CD4-positive, alpha-beta T cell (primary cell): Measurements from ENCODE around the gene TBC1D22A. TPM values are rescaled to one million over a fixed set of nuclear protein-coding genes. Genes with fewer than 3 reads are reported as not detected.
"Not testable (repeated sequence)": the region's sequence is repeated elsewhere in the genome, so short reads cannot be mapped to it uniquely, and the experiment has no call there.

Experiments used
- ATAC-seq: fragments of 200-7000 bp; cut with Tn5 transposase; one replicate; pipeline ENCODE4 v1.10.0; 2022; ENCODE audit warnings: mild to moderate bottlenecking; ENCODE audit not compliant: poor library complexity
- CTCF ChIA-PET: fragments of 350-600 bp; sonication (Branson Sonifier 250); formaldehyde crosslinking; loops from one replicate; lab custom pipeline; 2021; ENCODE audit warnings: antibody characterized with exemption, inconsistent platforms; lab: Charles Lee
- POLR2A ChIA-PET: fragments of 350-600 bp; sonication (Branson Sonifier 250); formaldehyde crosslinking; loops from one replicate; lab custom pipeline; 2021; ENCODE audit warnings: antibody characterized with exemption, inconsistent platforms; lab: Charles Lee
- DNase-seq, 14 experiments: peaks; one replicate each; pipeline ENCODE4 v3.0.0-alpha.2; 2013 to 2020; ENCODE audit warnings: mixed read lengths in 2 of 14
- H3K27ac ChIP-seq, 2 donors: one replicate each; pipeline versions ENCODE4 v1.5.1 to v1.7.0; 2013; ENCODE audit warnings: low read length in 2 of 2, low read depth in 1 of 2, mild to moderate bottlenecking in 1 of 2
- H3K27me3 ChIP-seq, 2 experiments: 1 replicate in 1 of 2; 2 replicates in 1 of 2; pipeline versions ENCODE4 v1.6.1 to v1.7.0; 2013; ENCODE audit warnings: low read length in 2 of 2, control low read depth in 1 of 2, mild to moderate bottlenecking in 1 of 2, moderate library complexity in 1 of 2; ENCODE audit not compliant: insufficient read depth in 2 of 2, control insufficient read depth in 1 of 2
- H3K36me3 ChIP-seq: one replicate; pipeline ENCODE4 v1.6.1; 2013; ENCODE audit warnings: low read length, control low read depth; ENCODE audit not compliant: insufficient read depth
- H3K4me1 ChIP-seq: one replicate; pipeline ENCODE4 v1.6.1; 2013; ENCODE audit warnings: low read length, control low read depth; ENCODE audit not compliant: insufficient read depth
- H3K4me3 ChIP-seq: one replicate; pipeline ENCODE4 v1.5.1; 2013; ENCODE audit warnings: mild to moderate bottlenecking, low read length, moderate library complexity
- H3K9me3 ChIP-seq, 2 experiments: 1 replicate in 1 of 2; 2 replicates in 1 of 2; pipeline versions ENCODE4 v1.6.1 to v1.7.0; 2013; ENCODE audit warnings: low read length in 2 of 2, mild to moderate bottlenecking in 2 of 2, control low read depth in 1 of 2, moderate library complexity in 1 of 2; ENCODE audit not compliant: control insufficient read depth in 1 of 2, insufficient read depth in 1 of 2
- H3K27ac Mint-ChIP-seq: one replicate; pipeline ENCODE4 v1.8.0; 2020; ENCODE audit warnings: mixed read lengths
- H3K27me3 Mint-ChIP-seq: one replicate; pipeline ENCODE4 v1.8.0; 2021; ENCODE audit warnings: mixed read lengths
- H3K36me3 Mint-ChIP-seq: one replicate; pipeline ENCODE4 v1.8.0; 2021; ENCODE audit warnings: low read depth, mixed read lengths
- H3K4me1 Mint-ChIP-seq: one replicate; pipeline ENCODE4 v1.8.0; 2021; ENCODE audit warnings: low read depth, mixed read lengths
- H3K4me3 Mint-ChIP-seq: one replicate; pipeline ENCODE4 v1.8.0; 2020; ENCODE audit warnings: mild to moderate bottlenecking, mixed read lengths
- H3K9me3 Mint-ChIP-seq: one replicate; pipeline ENCODE4 v1.8.0; 2020; ENCODE audit warnings: mixed read lengths
- intact Hi-C, 2 experiments: fragments of 100-400 bp; cut with DNase I in 1 of 2; cut with micrococcal nuclease in 1 of 2; formaldehyde crosslinking; loops; one replicate each; pipeline versions ENCODE4 v1.15.1 to v1.9.0; 2023 to 2025; cut with DNase I, micrococcal nuclease
- total RNA-seq, 174 experiments: library from RNA in 2 of 174; stranded (reverse) in 2 of 174; gene quantifications; one replicate each; pipeline ENCODE4 v1.2.3 and lab custom pipeline; 2021 to 2026
- TF ChIP-seq, protein P1 (sequence below): fragments of 200-600 bp; IDR thresholded peaks from one replicate; pipeline ENCODE4 v1.8.0; 2022; ENCODE audit warnings: antibody characterized with exemption, mild to moderate bottlenecking

The TBC1D22A gene
- total RNA-seq, 2 experiments from 2014 or later: 27.1 to 31.7 TPM

- peak overlapping the region; percentile 71 for H3K27ac Mint-ChIP-seq
Measured at GRCh38 chr22:46732041-46732379, 30.4 kb upstream of the TBC1D22A start.

GRCh38 chr22:46732513-46732912 is 29.9 kb upstream of the TBC1D22A start:
- H3K4me1 ChIP-seq: peaks cover 89% of the 10 kb centered on the region
- H3K36me3 ChIP-seq: peaks cover 32% of the 10 kb centered on the region
- Mint-ChIP-seq H3K36me3 (peaks cover 49% of the 10 kb centered on the region), H3K4me3 (peak overlapping the region; percentile 42), H3K4me1 (peaks cover 74% of the 10 kb centered on the region), H3K27me3 (no peaks in the 10 kb centered on the region), H3K9me3 (no peaks in the 10 kb centered on the region), H3K27ac (peak overlapping the region; percentile 71)
- ChIA-PET POLR2A (no interaction called here), CTCF (interaction anchor here (0.7 to 1.3 kb wide), 2 partner anchors 70 to 71 kb away, joined by 3 read pairs; no protein-coding TSS in a partner anchor)
- TF ChIP-seq, protein P1, sequence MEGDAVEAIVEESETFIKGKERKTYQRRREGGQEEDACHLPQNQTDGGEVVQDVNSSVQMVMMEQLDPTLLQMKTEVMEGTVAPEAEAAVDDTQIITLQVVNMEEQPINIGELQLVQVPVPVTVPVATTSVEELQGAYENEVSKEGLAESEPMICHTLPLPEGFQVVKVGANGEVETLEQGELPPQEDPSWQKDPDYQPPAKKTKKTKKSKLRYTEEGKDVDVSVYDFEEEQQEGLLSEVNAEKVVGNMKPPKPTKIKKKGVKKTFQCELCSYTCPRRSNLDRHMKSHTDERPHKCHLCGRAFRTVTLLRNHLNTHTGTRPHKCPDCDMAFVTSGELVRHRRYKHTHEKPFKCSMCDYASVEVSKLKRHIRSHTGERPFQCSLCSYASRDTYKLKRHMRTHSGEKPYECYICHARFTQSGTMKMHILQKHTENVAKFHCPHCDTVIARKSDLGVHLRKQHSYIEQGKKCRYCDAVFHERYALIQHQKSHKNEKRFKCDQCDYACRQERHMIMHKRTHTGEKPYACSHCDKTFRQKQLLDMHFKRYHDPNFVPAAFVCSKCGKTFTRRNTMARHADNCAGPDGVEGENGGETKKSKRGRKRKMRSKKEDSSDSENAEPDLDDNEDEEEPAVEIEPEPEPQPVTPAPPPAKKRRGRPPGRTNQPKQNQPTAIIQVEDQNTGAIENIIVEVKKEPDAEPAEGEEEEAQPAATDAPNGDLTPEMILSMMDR: no peak
- H3K9me3 ChIP-seq: no peaks in the 10 kb centered on the region
- DNase-seq (no peak), ATAC-seq (no peak)
- no peaks in the 10 kb centered on the region for H3K27me3 ChIP-seq
- peak overlapping the region in 1 of 2 donors; percentile 40 for H3K27ac ChIP-seq
- intact Hi-C loops: no loop called here
- no peak overlapping the region for H3K4me3 ChIP-seq

More at GRCh38 chr22:46732041-46732379, 30.4 kb upstream of the TBC1D22A start:
- Histone ChIP-seq H3K36me3 (peaks cover 36% of the 10 kb centered on the region), H3K9me3 (no peaks in the 10 kb centered on the region), H3K27me3 (no peaks in the 10 kb centered on the region), H3K27ac (peak overlapping the region in 1 of 2 donors; percentile 40), H3K4me1 (peaks cover 90% of the 10 kb centered on the region), H3K4me3 (no peak overlapping the region)
- ChIA-PET CTCF (interaction anchor here (1.3 kb wide), 1 partner anchor 71 kb away, joined by 3 read pairs; no protein-coding TSS in a partner anchor), POLR2A (no interaction called here)
- TF ChIP-seq, protein P1: no peak
- intact Hi-C loops: no loop called here
- H3K36me3 Mint-ChIP-seq: peaks cover 49% of the 10 kb centered on the region
- peaks cover 73% of the 10 kb centered on the region for H3K4me1 Mint-ChIP-seq
- H3K9me3 Mint-ChIP-seq: no peaks in the 10 kb centered on the region
- DNase-seq (no peak), ATAC-seq (no peak)
- no peaks in the 10 kb centered on the region for H3K27me3 Mint-ChIP-seq
- no peak overlapping the region for H3K4me3 Mint-ChIP-seq

GRCh38 chr22:46734213-46734722 is 28.2 kb upstream of the TBC1D22A start:
- Mint-ChIP-seq H3K4me1 (peaks cover 72% of the 10 kb centered on the region), H3K36me3 (peaks cover 47% of the 10 kb centered on the region), H3K4me3 (peak overlapping the region; percentile 100), H3K27ac (peak overlapping the region; percentile 97)
- H3K4me1 ChIP-seq: peaks cover 81% of the 10 kb centered on the region
- H3K9me3 ChIP-seq, H3K27me3 Mint-ChIP-seq, H3K9me3 Mint-ChIP-seq, DNase-seq, H3K27me3 ChIP-seq, ATAC-seq: not testable (repeated sequence)
- H3K36me3 ChIP-seq: peaks cover 16% of the 10 kb centered on the region
- CTCF ChIA-PET: interaction anchor here (3.2 kb wide), 1 partner anchor 69 kb away, joined by 18 read pairs; no protein-coding TSS in a partner anchor
- POLR2A ChIA-PET: interaction anchor here (2.2 to 3.9 kb wide), 3 partner anchors 15 to 57 kb away, joined by 13 to 27 read pairs (median 19); partner anchors contain the start of gene TBC1D22A
- peak overlapping the region; percentile 83 for H3K4me3 ChIP-seq
- peak overlapping the region; percentile 86 to 89 for H3K27ac ChIP-seq
- intact Hi-C loops: loop anchor here in 1 of 2 experiments (2.0 kb wide), 1 partner anchor 171 kb away; no protein-coding TSS in a partner anchor
